ENCODE results near the gene SPATA6. TPM values are rescaled to one million over a fixed set of nuclear protein-coding genes. Genes with fewer than 3 reads are reported as not detected.
"Not testable (repeated sequence)": the region's sequence is repeated elsewhere in the genome, so short reads cannot be mapped to it uniquely, and the experiment has no call there.

The SPATA6 gene
- total RNA-seq, 1 experiment from 2014 or later: not detected

GRCh38 chr1:48291421-48291820, 180.6 kb downstream of the SPATA6 start:
- DNase-seq (ENCODE audit: low read depth in 1 of 2, low spot score in 2 of 2): no peak
- no peak overlapping the region for H3K27ac ChIP-seq
- no peaks in the 10 kb centered on the region for H3K27me3 ChIP-seq (replicated peaks)
- H3K4me1 ChIP-seq (replicated peaks): no peaks in the 10 kb centered on the region
- no peaks in the 10 kb centered on the region for H3K36me3 ChIP-seq
- H3K4me3 ChIP-seq: no peak overlapping the region
- H3K9me3 ChIP-seq (replicated peaks): no peaks in the 10 kb centered on the region

DNA sequence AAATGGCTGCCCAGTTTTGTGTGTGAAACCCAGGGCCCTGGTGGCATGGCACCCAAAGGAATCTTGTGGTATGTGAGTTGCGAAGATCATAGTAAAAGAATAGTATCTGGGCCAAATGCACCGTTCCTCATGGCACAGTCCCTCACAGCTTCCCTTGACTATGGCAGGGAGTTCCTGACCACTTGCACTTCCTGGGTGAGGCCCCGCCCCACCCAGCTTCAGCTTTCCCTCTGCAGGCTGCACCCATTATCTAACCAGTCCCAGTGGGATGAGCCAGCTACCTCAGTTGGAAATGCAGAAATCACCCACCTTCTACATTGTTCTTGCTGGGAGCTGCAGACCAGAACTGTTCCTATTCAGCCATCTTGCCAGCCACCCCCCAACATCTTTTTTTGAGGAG, 186.5 kb downstream of the SPATA6 start:
- H3K4me3 ChIP-seq: no peak overlapping the region
- no peaks in the 10 kb centered on the region for H3K9me3 ChIP-seq (replicated peaks)
- no peaks in the 10 kb centered on the region for H3K4me1 ChIP-seq (replicated peaks)
- H3K27me3 ChIP-seq (replicated peaks): no peaks in the 10 kb centered on the region
- H3K27ac ChIP-seq: no peak overlapping the region
- H3K36me3 ChIP-seq: no peaks in the 10 kb centered on the region
- no peak for DNase-seq (ENCODE audit: low read depth in 1 of 2, low spot score in 2 of 2)

GRCh38 chr1:48284696-48285420, 187.1 kb downstream of the SPATA6 start:
- not testable (repeated sequence) for H3K27me3 ChIP-seq (replicated peaks); H3K36me3 ChIP-seq; H3K9me3 ChIP-seq (replicated peaks); H3K4me1 ChIP-seq (replicated peaks); DNase-seq (ENCODE audit: low read depth in 1 of 2, low spot score in 2 of 2); H3K27ac ChIP-seq; H3K4me3 ChIP-seq

- not testable (repeated sequence) for DNase-seq (ENCODE audit: low read depth in 1 of 2, low spot score in 2 of 2); H3K9me3 ChIP-seq (replicated peaks); H3K27me3 ChIP-seq (replicated peaks); H3K27ac ChIP-seq; H3K4me1 ChIP-seq (replicated peaks); H3K4me3 ChIP-seq; H3K36me3 ChIP-seq
These were observed 189.7 kb downstream of the SPATA6 start for GRCh38 chr1:48282329-48282728.

DNA sequence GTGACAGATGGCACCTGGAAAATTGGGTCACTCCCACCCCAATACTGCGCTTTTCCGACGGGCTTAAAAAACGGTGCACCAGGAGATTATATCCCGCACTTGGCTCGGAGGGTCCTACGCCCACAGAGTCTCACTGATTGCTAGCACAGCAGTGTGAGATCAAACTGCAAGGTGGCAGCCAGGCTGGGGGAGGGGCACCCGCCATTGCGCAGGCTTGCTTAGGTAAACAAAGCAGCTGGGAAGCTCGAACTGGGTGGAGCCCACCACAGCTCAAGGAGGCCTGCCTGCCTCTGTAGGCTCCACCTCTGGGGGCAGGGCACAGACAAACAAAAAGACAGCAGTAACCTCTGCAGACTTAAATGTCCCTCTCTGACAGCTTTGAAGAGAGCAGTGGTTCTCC, 194.6 kb downstream of the SPATA6 start:
- not testable (repeated sequence) for H3K27ac ChIP-seq; H3K9me3 ChIP-seq (replicated peaks); H3K36me3 ChIP-seq; H3K4me1 ChIP-seq (replicated peaks); DNase-seq (ENCODE audit: low read depth in 1 of 2, low spot score in 2 of 2); H3K4me3 ChIP-seq; H3K27me3 ChIP-seq (replicated peaks)

DNA sequence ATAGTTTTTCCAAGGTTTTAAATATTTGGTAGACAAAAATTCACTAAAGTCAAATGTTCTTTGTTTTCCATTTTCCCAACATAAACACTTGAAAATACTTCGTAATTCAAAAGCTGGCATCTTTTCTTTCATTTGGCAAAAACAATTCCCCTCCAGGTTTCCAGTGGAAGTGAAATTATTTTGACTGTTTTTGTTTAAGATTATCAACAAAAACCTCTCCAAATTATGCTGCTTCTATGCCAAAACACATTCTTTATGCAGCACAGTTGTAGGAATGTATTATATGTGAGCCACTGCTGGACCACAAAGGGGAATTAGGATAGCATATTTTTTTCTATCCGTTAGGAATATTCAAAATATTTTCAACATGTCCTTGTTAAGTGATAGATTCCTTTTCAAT, 205.4 kb downstream of the SPATA6 start:
- Histone ChIP-seq H3K27me3 (replicated peaks) (no peaks in the 10 kb centered on the region), H3K4me3 (no peak overlapping the region), H3K36me3 (no peaks in the 10 kb centered on the region), H3K27ac (no peak overlapping the region), H3K4me1 (replicated peaks) (no peaks in the 10 kb centered on the region), H3K9me3 (replicated peaks) (no peaks in the 10 kb centered on the region)
- no peak for DNase-seq (ENCODE audit: low read depth in 1 of 2, low spot score in 2 of 2)

GRCh38 chr1:48263041-48263440, 209.0 kb downstream of the SPATA6 start:
- DNase-seq (ENCODE audit: low read depth in 1 of 2, low spot score in 2 of 2): no peak
- Histone ChIP-seq H3K36me3 (no peaks in the 10 kb centered on the region), H3K9me3 (replicated peaks) (no peaks in the 10 kb centered on the region), H3K27me3 (replicated peaks) (no peaks in the 10 kb centered on the region), H3K4me1 (replicated peaks) (no peaks in the 10 kb centered on the region), H3K4me3 (no peak overlapping the region), H3K27ac (no peak overlapping the region)

GRCh38 chr1:48261881-48262400, 210.1 kb downstream of the SPATA6 start:
- H3K27ac ChIP-seq: no peak overlapping the region
- no peaks in the 10 kb centered on the region for H3K27me3 ChIP-seq (replicated peaks)
- no peaks in the 10 kb centered on the region for H3K9me3 ChIP-seq (replicated peaks)
- no peak overlapping the region for H3K4me3 ChIP-seq
- H3K4me1 ChIP-seq (replicated peaks): no peaks in the 10 kb centered on the region
- H3K36me3 ChIP-seq: no peaks in the 10 kb centered on the region
- no peak for DNase-seq (ENCODE audit: low read depth in 1 of 2, low spot score in 2 of 2)

DNA sequence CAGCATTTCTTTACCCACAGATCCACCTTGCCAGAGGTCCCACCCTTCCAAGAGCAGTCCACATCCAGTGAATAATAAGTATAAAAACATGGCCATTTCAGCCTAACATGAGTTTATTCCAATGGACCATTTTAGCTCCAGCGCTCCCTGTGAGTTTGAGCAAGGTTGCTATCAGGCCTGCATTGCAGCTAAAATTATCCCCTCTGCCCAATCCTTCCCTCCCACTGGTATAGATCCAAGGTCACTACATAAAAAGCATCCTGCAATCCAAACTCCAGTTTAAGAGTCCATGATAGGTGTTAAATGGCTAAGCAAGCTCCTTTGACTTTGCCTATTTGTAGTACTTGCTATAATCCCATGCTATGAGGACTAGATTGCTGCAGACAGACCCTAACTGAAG, 213.9 kb downstream of the SPATA6 start:
- no peak overlapping the region for H3K27ac ChIP-seq
- no peak overlapping the region for H3K4me3 ChIP-seq
- no peaks in the 10 kb centered on the region for H3K36me3 ChIP-seq
- DNase-seq (ENCODE audit: low read depth in 1 of 2, low spot score in 2 of 2): no peak
- H3K9me3 ChIP-seq (replicated peaks): no peaks in the 10 kb centered on the region
- no peaks in the 10 kb centered on the region for H3K27me3 ChIP-seq (replicated peaks)
- no peaks in the 10 kb centered on the region for H3K4me1 ChIP-seq (replicated peaks)

- Histone ChIP-seq H3K4me3 (no peak overlapping the region), H3K36me3 (no peaks in the 10 kb centered on the region), H3K27ac (no peak overlapping the region), H3K9me3 (replicated peaks) (no peaks in the 10 kb centered on the region), H3K27me3 (replicated peaks) (no peaks in the 10 kb centered on the region), H3K4me1 (replicated peaks) (no peaks in the 10 kb centered on the region)
- no peak for DNase-seq (ENCODE audit: low read depth in 1 of 2, low spot score in 2 of 2)
These were observed 217.8 kb downstream of the SPATA6 start for GRCh38 chr1:48254254-48254653.

DNA sequence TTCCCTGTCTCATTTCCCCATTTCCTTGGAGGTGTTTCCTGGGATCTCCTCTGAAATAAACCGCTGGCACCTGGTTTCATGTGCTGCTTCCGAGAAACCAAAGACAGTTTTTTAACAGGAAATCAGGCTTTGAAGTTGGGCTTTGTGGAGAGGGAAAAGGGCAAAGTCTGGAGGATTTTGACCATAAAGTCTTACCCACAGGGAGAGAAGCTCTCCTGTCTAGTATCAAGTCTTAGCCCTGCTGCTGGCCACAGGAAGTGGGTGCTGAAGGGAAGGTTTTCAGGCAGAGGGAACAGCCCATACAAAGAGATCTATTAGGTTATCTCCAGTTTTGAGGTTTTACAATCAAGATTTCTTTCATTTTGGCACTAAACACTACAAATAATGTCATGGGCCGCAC, 220.2 kb downstream of the SPATA6 start:
- Histone ChIP-seq H3K4me1 (replicated peaks) (no peaks in the 10 kb centered on the region), H3K4me3 (no peak overlapping the region), H3K27me3 (replicated peaks) (no peaks in the 10 kb centered on the region), H3K9me3 (replicated peaks) (no peaks in the 10 kb centered on the region), H3K36me3 (no peaks in the 10 kb centered on the region), H3K27ac (no peak overlapping the region)
- no peak for DNase-seq (ENCODE audit: low read depth in 1 of 2, low spot score in 2 of 2)

GRCh38 chr1:48251323-48251722, 220.7 kb downstream of the SPATA6 start:
- Histone ChIP-seq H3K27ac (no peak overlapping the region), H3K27me3 (replicated peaks) (no peaks in the 10 kb centered on the region), H3K4me1 (replicated peaks) (no peaks in the 10 kb centered on the region), H3K36me3 (no peaks in the 10 kb centered on the region), H3K4me3 (no peak overlapping the region), H3K9me3 (replicated peaks) (no peaks in the 10 kb centered on the region)
- no peak for DNase-seq (ENCODE audit: low read depth in 1 of 2, low spot score in 2 of 2)

DNA sequence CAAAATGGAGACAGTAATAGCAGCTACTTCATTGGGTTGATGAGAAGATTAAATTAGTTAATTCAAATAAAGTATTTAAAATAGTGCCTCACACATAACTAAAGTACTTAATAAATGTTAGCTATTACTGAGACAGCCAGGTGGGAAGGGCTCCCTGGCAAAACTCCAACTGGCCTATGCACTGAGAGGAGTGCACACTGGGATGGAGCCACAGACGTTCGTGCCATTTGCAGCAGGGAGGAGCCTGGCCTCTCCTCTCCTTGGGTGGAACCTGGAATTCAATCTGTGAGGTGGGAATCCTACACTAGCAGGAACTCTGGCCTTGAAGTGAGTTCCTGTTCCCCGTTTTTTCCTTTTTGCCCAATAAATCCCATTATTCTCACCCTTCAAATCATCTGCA, 221.4 kb downstream of the SPATA6 start:
- no peaks in the 10 kb centered on the region for H3K36me3 ChIP-seq
- no peaks in the 10 kb centered on the region for H3K27me3 ChIP-seq (replicated peaks)
- H3K4me3 ChIP-seq: no peak overlapping the region
- no peak for DNase-seq (ENCODE audit: low read depth in 1 of 2, low spot score in 2 of 2)
- no peaks in the 10 kb centered on the region for H3K4me1 ChIP-seq (replicated peaks)
- H3K27ac ChIP-seq: no peak overlapping the region
- H3K9me3 ChIP-seq (replicated peaks): no peaks in the 10 kb centered on the region

GRCh38 chr1:48249868-48250267, 222.1 kb downstream of the SPATA6 start:
- no peaks in the 10 kb centered on the region for H3K4me1 ChIP-seq (replicated peaks)
- H3K9me3 ChIP-seq (replicated peaks): no peaks in the 10 kb centered on the region
- H3K27me3 ChIP-seq (replicated peaks): no peaks in the 10 kb centered on the region
- H3K4me3 ChIP-seq: no peak overlapping the region
- no peak for DNase-seq (ENCODE audit: low read depth in 1 of 2, low spot score in 2 of 2)
- H3K27ac ChIP-seq: no peak overlapping the region
- no peaks in the 10 kb centered on the region for H3K36me3 ChIP-seq

- no peaks in the 10 kb centered on the region for H3K4me1 ChIP-seq (replicated peaks)
- DNase-seq (ENCODE audit: low read depth in 1 of 2, low spot score in 2 of 2): no peak
These were observed 223.6 kb downstream of the SPATA6 start for GRCh38 chr1:48248356-48248755.

More at GRCh38 chr1:48248356-48248755, 223.6 kb downstream of the SPATA6 start:
- Histone ChIP-seq H3K9me3 (replicated peaks) (no peaks in the 10 kb centered on the region), H3K27ac (no peak overlapping the region), H3K36me3 (no peaks in the 10 kb centered on the region), H3K4me3 (no peak overlapping the region), H3K27me3 (replicated peaks) (no peaks in the 10 kb centered on the region)
